ENCODE measurements around the gene LNP1.

GRCh38 chr3:100437721-100438622 lies 36.6 kb downstream of the LNP1 start:
- TF ChIP-seq POLR2A (IDR thresholded peaks at IDR 0.05; ENCODE audit: low read length) = no peak
- no peak for TF ChIP-seq NFE2L2 (conservative IDR thresholded peaks at IDR 0.05; ENCODE audit: low read length)
- no peak for TF ChIP-seq PBX3 (IDR thresholded peaks at IDR 0.05)
- no peak for TF ChIP-seq ZFP36 (IDR thresholded peaks at IDR 0.05; ENCODE audit: borderline replicate concordance, partially characterized antibody)
- TF ChIP-seq REST (IDR thresholded peaks at IDR 0.05) = no peak
- no peak for TF ChIP-seq CTCF (IDR thresholded peaks at IDR 0.05)
- TF ChIP-seq CBX8 (IDR thresholded peaks at IDR 0.05) = no peak
- no peak for TF ChIP-seq POLR2AphosphoS2 (conservative IDR thresholded peaks at IDR 0.05; ENCODE audit: low read length)
- TF ChIP-seq CBX2 (IDR thresholded peaks at IDR 0.05; ENCODE audit: borderline replicate concordance, low read depth) = no peak
- no peak for TF ChIP-seq FOSL2 (IDR thresholded peaks at IDR 0.05)
- no peak for TF ChIP-seq FOSL2 (CRISPR knock-in tag; IDR thresholded peaks at IDR 0.05)
- no peak for TF ChIP-seq JUN (IDR thresholded peaks at IDR 0.05)
